ENCODE data around the gene GPR132.

GRCh38 chr14:105010106-105010505, 55.1 kb downstream of the GPR132 start:
- TF ChIP-seq EZH2 (conservative IDR thresholded peaks at IDR 0.05; ENCODE audit: low read depth, low read length) (no peak), ZBTB42 (CRISPR knock-in tag; IDR thresholded peaks at IDR 0.05) (no peak), BCL3 (CRISPR knock-in tag; IDR thresholded peaks at IDR 0.05) (no peak), RXRB (CRISPR knock-in tag; IDR thresholded peaks at IDR 0.05; ENCODE audit: borderline replicate concordance) (no peak), NFKBIZ (CRISPR knock-in tag; IDR thresholded peaks at IDR 0.05) (no peak), TRAFD1 (CRISPR knock-in tag; IDR thresholded peaks at IDR 0.05; ENCODE audit: borderline replicate concordance) (no peak), ZKSCAN8 (CRISPR knock-in tag; IDR thresholded peaks at IDR 0.05; ENCODE audit: borderline replicate concordance) (no peak), SP2 (CRISPR knock-in tag; IDR thresholded peaks at IDR 0.05) (no peak), ZHX1 (CRISPR knock-in tag; IDR thresholded peaks at IDR 0.05; ENCODE audit: low read depth) (no peak)

Data from HepG2 (cell line).